BLaER1 treated with 17β-estradiol and CSF1 and Interleukin-3, amounts not matched to agents 10 nM and 100 nM (cell line): ENCODE data around the gene ANP32A.

ENCODE experiments used
- H3K27ac ChIP-seq, 11 experiments: shearing (Covaris generic); formaldehyde crosslinking; 2 replicates each; pipeline ENCODE4 v1.8.1; 2022
- H3K27me3 ChIP-seq, 11 experiments: shearing (Covaris generic); formaldehyde crosslinking; 2 replicates each; pipeline ENCODE4 v1.8.1; 2022
- H3K36me3 ChIP-seq, 11 experiments: shearing (Covaris generic); formaldehyde crosslinking; 2 replicates each; pipeline ENCODE4 v1.8.1; 2022
- H3K4me1 ChIP-seq, 10 experiments: shearing (Covaris generic); formaldehyde crosslinking; 2 replicates each; pipeline ENCODE4 v1.8.1; 2022
- H3K4me2 ChIP-seq, 11 experiments: shearing (Covaris generic); formaldehyde crosslinking; 2 replicates each; pipeline ENCODE4 v1.8.1; 2022
- H3K4me3 ChIP-seq, 10 experiments: shearing (Covaris generic); formaldehyde crosslinking; 2 replicates each; pipeline ENCODE4 v1.8.1; 2022
- H3K9ac ChIP-seq, 11 experiments: shearing (Covaris generic); formaldehyde crosslinking; 2 replicates each; pipeline ENCODE4 v1.8.1; 2022
- H3K9me3 ChIP-seq, 11 experiments: shearing (Covaris generic); formaldehyde crosslinking; replicated peaks in 1 of 11; 2 replicates each; pipeline ENCODE4 v1.8.1; 2022
- H4K20me1 ChIP-seq, 11 experiments: shearing (Covaris generic); formaldehyde crosslinking; 2 replicates each; pipeline ENCODE4 v1.8.1; 2022
- Cebpa-rat ChIP-seq, 11 experiments: shearing (Covaris generic); IDR thresholded peaks; 2 replicates each; pipeline ENCODE4 v1.8.1; 2022

Gene ANP32A

GRCh38 chr15:68792901-68793766, 27.6 kb downstream of the ANP32A start:
- Histone ChIP-seq H3K36me3 (peaks cover 0 to 63% (median 33%) of the 10 kb centered on the region in 11 experiments; a peak in 14 of 22 replicates), H3K4me3 (no peak overlapping the region; a peak in 1 of 20 replicates), H3K4me2 (peak overlapping the region; percentile 80 to 97 (median 91)), H3K9ac (peak overlapping the region in 3 of 11 experiments; percentile 5 to 16 (median 14); a peak in 1 of 22 replicates), H3K27ac (peak overlapping the region in 9 of 11 experiments; percentile 59 to 79 (median 73); a peak in 16 of 22 replicates), H3K9me3 (no peaks in the 10 kb centered on the region), H4K20me1 (peaks cover 99 to 100% (median 100%) of the 10 kb centered on the region in 11 experiments), H3K4me1 (peaks cover 99 to 100% (median 100%) of the 10 kb centered on the region in 10 experiments), H3K27me3 (no peaks in the 10 kb centered on the region)
- no peak for TF ChIP-seq Cebpa-rat (IDR thresholded peaks at IDR 0.05)

DNA sequence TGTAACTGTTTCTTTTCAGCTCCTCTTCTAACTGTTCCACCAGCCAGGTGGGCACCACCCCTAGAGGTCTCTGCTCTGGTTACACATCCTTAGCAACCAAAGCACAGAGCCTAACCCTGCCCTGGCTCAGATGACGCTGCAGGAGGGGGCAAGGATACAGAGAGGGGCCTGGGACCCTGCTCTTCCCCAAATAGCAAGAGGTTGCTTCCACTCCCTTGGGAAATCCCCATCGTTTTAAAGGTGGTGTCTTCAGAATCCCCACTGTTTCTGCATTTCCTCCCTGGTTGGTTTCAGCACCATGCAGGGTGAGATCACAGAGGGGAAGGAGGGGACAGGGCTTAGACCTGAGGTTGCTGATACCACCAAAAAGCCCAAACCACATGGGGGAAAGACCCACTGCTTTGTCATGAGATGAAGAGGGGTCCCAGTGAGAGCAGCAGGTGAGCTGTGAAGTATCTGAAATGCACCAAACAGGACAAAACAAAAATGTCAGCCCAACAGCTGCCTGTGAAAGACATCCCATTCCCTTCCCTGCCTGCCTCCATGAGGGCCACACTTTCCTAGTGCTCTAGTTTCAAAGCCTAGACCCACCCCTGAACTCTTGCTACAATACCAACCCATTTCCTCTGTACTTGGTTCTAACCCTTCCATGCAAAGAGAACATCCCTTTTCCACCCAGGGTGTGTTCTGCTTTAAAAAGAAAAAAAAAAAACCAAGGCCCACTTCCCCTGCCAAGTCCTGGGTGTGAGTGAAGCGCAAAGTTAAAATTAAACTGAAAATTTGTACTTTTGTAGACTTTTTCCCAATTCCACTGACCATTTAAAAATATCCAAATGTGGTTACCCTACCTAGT, 29.0 kb downstream of the ANP32A start:
- H3K4me1 ChIP-seq, result peaks cover 99 to 100% (median 100%) of the 10 kb centered on the region in 10 experiments

GRCh38 chr15:68790910-68791309, 29.8 kb downstream of the ANP32A start:
- Histone ChIP-seq H4K20me1 (peaks cover 87 to 100% (median 100%) of the 10 kb centered on the region in 11 experiments; a peak in 21 of 22 replicates), H3K4me3 (peak overlapping the region in 5 of 10 experiments; percentile 13 to 41 (median 28); a peak in 9 of 20 replicates), H3K4me1 (peaks cover 93 to 100% (median 100%) of the 10 kb centered on the region in 10 experiments), H3K27me3 (no peaks in the 10 kb centered on the region), H3K27ac (peak overlapping the region; percentile 45 to 79 (median 71)), H3K36me3 (peaks cover 16 to 67% (median 49%) of the 10 kb centered on the region in 11 experiments), H3K9ac (peak overlapping the region; percentile 50 to 72 (median 62); a peak in 20 of 22 replicates), H3K9me3 (no peaks in the 10 kb centered on the region), H3K4me2 (peak overlapping the region; percentile 80 to 97 (median 91))
- TF ChIP-seq Cebpa-rat (IDR thresholded peaks at IDR 0.05), result no peak

More for the DNA sequence above, 29.0 kb downstream of the ANP32A start:
- H3K36me3 ChIP-seq, result peaks cover 9 to 66% (median 44%) of the 10 kb centered on the region in 11 experiments
- H3K4me2 ChIP-seq, result peak overlapping the region; percentile 80 to 97 (median 91)
- TF ChIP-seq Cebpa-rat (IDR thresholded peaks at IDR 0.05), result 0 out of 22 replicates have a peak, but pooled peaks of 1 of the 11 experiments have one; percentile 12
- no peaks in the 10 kb centered on the region for H3K27me3 ChIP-seq
- no peaks in the 10 kb centered on the region for H3K9me3 ChIP-seq
- peak overlapping the region in 5 of 10 experiments; percentile 2 to 32 (median 9); a peak in 5 of 20 replicates for H3K4me3 ChIP-seq
- peak overlapping the region; percentile 0 to 72 (median 55); a peak in 15 of 22 replicates for H3K9ac ChIP-seq
- peak overlapping the region; percentile 35 to 79 (median 71); a peak in 21 of 22 replicates for H3K27ac ChIP-seq
- H4K20me1 ChIP-seq, result peaks cover 94 to 100% (median 100%) of the 10 kb centered on the region in 11 experiments; a peak in 21 of 22 replicates

DNA sequence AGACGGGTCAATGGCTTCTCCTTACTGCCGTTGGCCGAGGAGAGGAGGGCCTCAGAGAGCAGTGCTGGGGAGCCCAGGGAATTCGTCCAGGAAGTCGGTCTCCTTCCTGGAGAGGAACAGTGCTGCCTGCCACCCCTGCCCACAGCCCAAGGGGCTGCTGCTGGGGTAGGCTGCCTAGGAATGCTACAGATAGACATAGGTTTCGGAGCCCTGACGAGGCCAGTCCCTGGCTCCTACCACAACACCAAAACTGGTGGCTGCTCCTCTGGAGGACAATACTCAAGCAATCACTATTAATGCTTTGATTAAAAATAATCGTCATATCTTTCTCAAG, 30.5 kb downstream of the ANP32A start:
- peaks cover 87 to 100% (median 100%) of the 10 kb centered on the region in 10 experiments for H3K4me1 ChIP-seq
- H3K27ac ChIP-seq, result peak overlapping the region; percentile 45 to 79 (median 71); a peak in 21 of 22 replicates
- H3K4me3 ChIP-seq, result peak overlapping the region in 7 of 10 experiments; percentile 1 to 41 (median 28); a peak in 12 of 20 replicates
- TF ChIP-seq Cebpa-rat (IDR thresholded peaks at IDR 0.05), result no peak
- peak overlapping the region; percentile 80 to 97 (median 91) for H3K4me2 ChIP-seq
- no peaks in the 10 kb centered on the region for H3K9me3 ChIP-seq
- peaks cover 85 to 100% (median 99%) of the 10 kb centered on the region in 11 experiments; a peak in 21 of 22 replicates for H4K20me1 ChIP-seq
- peaks cover 23 to 74% (median 56%) of the 10 kb centered on the region in 11 experiments for H3K36me3 ChIP-seq
- H3K27me3 ChIP-seq, result no peaks in the 10 kb centered on the region
- H3K9ac ChIP-seq, result peak overlapping the region; percentile 50 to 72 (median 62); a peak in 20 of 22 replicates

DNA sequence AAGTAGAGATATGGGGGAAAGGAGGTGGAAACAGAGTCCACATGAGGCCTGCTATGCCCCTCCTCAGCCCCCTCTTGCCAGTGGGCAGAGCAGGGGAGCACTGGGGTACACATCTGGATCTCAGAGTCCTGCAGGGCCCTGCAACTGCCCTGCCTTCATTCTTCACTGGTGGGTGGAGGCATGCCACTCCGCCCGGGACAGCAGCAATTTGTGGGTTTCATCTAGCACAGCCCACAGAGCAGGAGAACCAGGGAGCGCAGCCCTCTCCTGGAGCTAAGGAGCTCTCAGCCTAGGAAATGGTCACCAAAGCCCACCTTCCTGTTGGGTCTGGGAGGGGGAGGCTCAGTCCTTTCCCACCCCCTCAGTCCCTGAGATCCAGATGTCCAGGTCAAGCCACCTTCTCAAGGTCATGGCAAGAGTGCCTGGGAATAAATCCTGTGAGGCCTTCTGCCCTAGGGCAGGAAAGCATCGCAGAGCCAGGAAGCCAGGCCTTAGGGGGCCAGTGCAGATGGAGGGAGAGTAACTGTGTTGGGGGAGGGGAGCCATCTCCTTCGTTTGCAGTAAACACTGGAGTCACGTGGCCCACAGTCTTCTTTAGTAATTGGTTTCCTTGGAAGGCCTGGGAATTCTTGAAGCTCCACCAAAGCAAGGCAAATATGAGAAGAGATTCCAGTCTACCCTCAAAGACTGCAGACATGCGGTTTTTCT, 31.0 kb downstream of the ANP32A start:
- H3K9me3 ChIP-seq, result no peaks in the 10 kb centered on the region
- peaks cover 82 to 100% (median 99%) of the 10 kb centered on the region in 11 experiments; a peak in 21 of 22 replicates for H4K20me1 ChIP-seq
- H3K4me3 ChIP-seq, result peak overlapping the region in 7 of 10 experiments; percentile 1 to 41 (median 33); a peak in 9 of 20 replicates
- peak overlapping the region; percentile 45 to 79 (median 71); a peak in 21 of 22 replicates for H3K27ac ChIP-seq
- peaks cover 28 to 77% (median 61%) of the 10 kb centered on the region in 11 experiments for H3K36me3 ChIP-seq
- H3K4me1 ChIP-seq, result peaks cover 82 to 100% (median 100%) of the 10 kb centered on the region in 10 experiments
- H3K27me3 ChIP-seq, result no peaks in the 10 kb centered on the region
- H3K4me2 ChIP-seq, result peak overlapping the region; percentile 80 to 97 (median 91)
- no peak for TF ChIP-seq Cebpa-rat (IDR thresholded peaks at IDR 0.05)
- H3K9ac ChIP-seq, result peak overlapping the region; percentile 50 to 72 (median 62); a peak in 20 of 22 replicates

DNA sequence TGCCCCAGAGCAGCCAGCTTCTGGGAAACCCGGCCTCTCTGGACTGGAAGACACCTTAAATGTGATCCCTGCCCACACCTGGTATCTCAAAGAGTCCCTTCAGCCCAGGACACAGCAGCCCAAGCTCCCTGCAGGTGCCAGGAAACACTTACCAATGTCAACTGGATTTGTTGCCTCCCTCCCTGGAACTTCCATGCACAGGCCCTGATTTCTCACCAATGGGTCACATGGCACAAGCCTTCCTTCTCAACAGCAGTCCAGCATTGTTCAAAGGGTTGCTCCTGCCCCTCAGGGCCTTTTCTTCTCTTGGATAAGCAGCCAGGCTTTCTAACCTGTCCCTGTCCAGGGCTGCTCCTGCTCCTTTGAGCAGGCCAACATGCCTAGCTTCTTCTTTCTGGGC, 31.6 kb downstream of the ANP32A start:
- Histone ChIP-seq H3K9ac (peak overlapping the region in 10 of 11 experiments; percentile 50 to 72 (median 62); a peak in 16 of 22 replicates), H3K27ac (peak overlapping the region in 10 of 11 experiments; percentile 59 to 79 (median 72); a peak in 19 of 22 replicates), H3K4me1 (peaks cover 80 to 100% (median 100%) of the 10 kb centered on the region in 10 experiments), H4K20me1 (peaks cover 76 to 100% (median 99%) of the 10 kb centered on the region in 11 experiments; a peak in 21 of 22 replicates), H3K27me3 (no peaks in the 10 kb centered on the region), H3K9me3 (no peaks in the 10 kb centered on the region), H3K4me3 (peak overlapping the region in 4 of 10 experiments; percentile 6 to 41 (median 24); a peak in 4 of 20 replicates), H3K4me2 (peak overlapping the region; percentile 80 to 97 (median 91)), H3K36me3 (peaks cover 34 to 79% (median 67%) of the 10 kb centered on the region in 11 experiments)
- TF ChIP-seq Cebpa-rat (IDR thresholded peaks at IDR 0.05), result no peak

- Histone ChIP-seq H3K36me3 (peaks cover 40 to 79% (median 64%) of the 10 kb centered on the region in 11 experiments), H4K20me1 (peaks cover 72 to 100% (median 93%) of the 10 kb centered on the region in 11 experiments; a peak in 21 of 22 replicates), H3K9me3 (no peaks in the 10 kb centered on the region), H3K9ac (peak overlapping the region; percentile 13 to 72 (median 63); a peak in 20 of 22 replicates), H3K4me3 (peak overlapping the region in 3 of 10 experiments; percentile 19 to 37 (median 33); a peak in 6 of 20 replicates), H3K4me2 (peak overlapping the region; percentile 80 to 97 (median 91)), H3K27me3 (no peaks in the 10 kb centered on the region), H3K4me1 (peaks cover 80 to 100% (median 98%) of the 10 kb centered on the region in 10 experiments), H3K27ac (peak overlapping the region in 10 of 11 experiments; percentile 47 to 79 (median 72); a peak in 18 of 22 replicates)
- TF ChIP-seq Cebpa-rat (IDR thresholded peaks at IDR 0.05), result no peak
These were observed 32.5 kb downstream of the ANP32A start for GRCh38 chr15:68788264-68788624.
